C4-2B (cell line): ENCODE measurements around the gene PCSK6.

Experiments used
- ZFX ChIP-seq: fragments of 450-650 bp; IDR thresholded peaks from 2 replicates; pipeline ENCODE4 v1.6.1; 2017
- TF ChIP-seq, protein P1 (sequence below): fragments of 450-650 bp; conservative IDR thresholded peaks from 2 replicates; pipeline ENCODE4 v1.5.1; 2017; ENCODE audit warnings: mild to moderate bottlenecking

DNA sequence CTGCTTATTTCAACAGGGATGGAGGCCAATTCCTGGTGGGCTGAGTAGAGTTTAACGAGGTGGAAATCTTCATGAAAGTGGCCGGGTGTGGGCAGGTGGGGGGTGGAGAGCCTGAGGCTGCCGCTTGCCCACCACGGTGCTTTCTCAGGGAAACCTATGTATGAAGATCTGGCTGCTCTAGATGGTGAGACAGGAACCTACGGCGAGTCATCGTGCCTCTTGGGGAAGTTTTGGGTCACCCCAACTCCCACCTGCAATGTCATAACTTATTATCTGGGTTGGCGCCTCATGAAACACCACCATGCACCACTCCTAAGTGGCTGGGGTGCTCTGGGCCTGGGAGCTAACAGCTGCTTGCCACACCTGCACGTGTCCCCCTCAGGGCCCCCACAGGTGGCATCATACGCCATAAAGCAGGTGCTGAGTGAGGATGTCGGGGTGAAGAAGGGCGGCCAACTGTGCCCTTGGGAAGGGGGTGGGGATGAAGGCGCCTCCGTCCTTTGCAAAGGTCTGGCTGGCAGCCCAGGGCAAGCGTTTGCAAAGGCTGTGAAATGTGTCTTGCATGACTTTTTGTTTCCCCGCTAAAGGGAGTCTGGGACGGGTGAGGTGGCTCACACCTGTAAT, 166.5 kb downstream of the PCSK6 start:
- TF ChIP-seq, protein P1, sequence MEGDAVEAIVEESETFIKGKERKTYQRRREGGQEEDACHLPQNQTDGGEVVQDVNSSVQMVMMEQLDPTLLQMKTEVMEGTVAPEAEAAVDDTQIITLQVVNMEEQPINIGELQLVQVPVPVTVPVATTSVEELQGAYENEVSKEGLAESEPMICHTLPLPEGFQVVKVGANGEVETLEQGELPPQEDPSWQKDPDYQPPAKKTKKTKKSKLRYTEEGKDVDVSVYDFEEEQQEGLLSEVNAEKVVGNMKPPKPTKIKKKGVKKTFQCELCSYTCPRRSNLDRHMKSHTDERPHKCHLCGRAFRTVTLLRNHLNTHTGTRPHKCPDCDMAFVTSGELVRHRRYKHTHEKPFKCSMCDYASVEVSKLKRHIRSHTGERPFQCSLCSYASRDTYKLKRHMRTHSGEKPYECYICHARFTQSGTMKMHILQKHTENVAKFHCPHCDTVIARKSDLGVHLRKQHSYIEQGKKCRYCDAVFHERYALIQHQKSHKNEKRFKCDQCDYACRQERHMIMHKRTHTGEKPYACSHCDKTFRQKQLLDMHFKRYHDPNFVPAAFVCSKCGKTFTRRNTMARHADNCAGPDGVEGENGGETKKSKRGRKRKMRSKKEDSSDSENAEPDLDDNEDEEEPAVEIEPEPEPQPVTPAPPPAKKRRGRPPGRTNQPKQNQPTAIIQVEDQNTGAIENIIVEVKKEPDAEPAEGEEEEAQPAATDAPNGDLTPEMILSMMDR, result no peak
- TF ChIP-seq ZFX, result no peak
